GM18520 (cell line): ENCODE measurements around the gene GLRX5.
A peak's percentile ranks its signal among the peaks of the same experiment; 100 is the strongest.

ENCODE experiments used
- ATAC-seq: cut with Tn5 transposase; IDR thresholded peaks from one replicate; pipeline ENCODE4 v1.9.1; 2021; ENCODE audit not compliant: unreplicated experiment

The GLRX5 gene

DNA sequence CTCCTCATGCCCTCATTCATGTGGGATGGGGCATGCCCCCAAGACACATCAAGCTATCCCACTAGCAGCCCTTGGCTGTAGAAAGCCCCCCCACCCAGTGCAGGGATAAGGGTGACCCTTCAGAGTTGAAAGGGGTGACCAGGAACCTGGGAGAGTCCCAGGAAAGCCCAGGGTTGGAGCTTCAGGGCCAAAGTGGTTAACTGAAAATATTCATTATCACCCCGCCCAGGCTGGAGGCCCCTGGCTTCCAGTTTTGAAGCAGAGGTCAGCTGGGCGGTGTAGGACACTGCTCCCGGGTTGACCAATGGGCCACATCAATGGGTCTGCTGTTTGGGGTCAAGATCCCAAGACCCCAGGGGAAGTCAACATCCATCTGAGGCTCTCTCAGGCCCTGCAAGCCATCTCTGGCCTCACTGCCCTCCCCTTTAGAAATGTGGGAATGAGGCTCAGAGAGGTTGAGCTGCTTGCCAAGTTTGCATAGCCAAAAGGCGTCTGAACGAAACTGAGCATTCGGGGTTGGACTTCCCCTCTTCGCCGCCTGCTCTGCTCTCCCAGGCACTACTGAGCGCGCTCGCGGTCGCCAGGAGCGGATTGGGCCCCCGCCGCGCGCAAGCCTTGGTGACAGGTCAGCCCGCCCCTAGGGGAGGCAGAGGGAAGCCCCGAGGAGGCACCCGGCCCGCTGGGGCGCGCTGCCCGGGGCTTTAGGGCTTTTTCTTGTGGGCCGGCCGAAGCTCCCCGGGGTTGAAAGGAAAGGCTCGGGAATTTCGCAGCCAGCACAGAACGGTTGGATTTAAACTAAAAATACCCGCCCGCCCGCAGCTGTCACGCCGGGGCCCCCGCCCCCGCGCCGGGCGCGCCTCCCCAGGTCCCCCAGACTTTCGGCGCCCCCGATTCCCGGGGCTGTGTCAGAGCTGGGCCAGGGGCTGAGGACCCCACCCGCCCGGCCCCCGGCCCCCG is 19.0 kb upstream of the GLRX5 start:
- ATAC-seq: peak; percentile 71

DNA sequence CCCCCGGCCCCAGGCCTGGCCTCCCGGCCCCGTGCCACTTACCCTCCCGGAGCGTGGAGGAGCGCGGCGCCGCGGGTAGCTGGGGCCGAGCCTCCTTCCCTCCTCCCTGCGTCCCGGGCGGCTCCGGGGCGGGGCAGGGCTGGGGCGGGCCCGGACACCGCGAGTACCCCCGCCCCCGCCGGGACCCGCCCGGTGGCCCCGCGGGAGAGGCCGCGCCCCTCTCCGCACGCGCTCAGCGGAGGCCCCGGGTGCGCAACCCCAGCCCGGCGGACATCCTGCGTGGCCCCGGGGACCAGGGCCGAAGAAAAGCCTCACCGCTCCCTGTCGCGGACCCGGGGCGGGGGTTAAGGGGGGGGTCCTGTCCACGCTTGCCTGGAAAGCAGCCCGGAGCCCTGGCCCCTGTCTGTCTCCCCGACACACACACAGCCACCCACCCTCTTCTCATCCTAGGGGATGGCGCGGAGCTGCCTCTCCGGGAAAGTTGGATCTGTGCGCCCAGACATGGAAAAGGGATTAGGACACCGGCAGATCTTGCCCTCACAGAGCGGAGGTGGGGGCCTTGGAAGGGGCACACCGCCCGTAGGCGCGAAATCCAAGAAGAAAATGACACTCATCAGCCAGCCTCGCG is 18.2 kb upstream of the GLRX5 start, which contains the start of gene SYNE3:
SYNE3 (minus strand) TSS at position 97 of the 628 bp plus-strand sequence. CDS start 40,829 bp downstream, outside the sequence.
- ATAC-seq: peak; percentile 21

DNA sequence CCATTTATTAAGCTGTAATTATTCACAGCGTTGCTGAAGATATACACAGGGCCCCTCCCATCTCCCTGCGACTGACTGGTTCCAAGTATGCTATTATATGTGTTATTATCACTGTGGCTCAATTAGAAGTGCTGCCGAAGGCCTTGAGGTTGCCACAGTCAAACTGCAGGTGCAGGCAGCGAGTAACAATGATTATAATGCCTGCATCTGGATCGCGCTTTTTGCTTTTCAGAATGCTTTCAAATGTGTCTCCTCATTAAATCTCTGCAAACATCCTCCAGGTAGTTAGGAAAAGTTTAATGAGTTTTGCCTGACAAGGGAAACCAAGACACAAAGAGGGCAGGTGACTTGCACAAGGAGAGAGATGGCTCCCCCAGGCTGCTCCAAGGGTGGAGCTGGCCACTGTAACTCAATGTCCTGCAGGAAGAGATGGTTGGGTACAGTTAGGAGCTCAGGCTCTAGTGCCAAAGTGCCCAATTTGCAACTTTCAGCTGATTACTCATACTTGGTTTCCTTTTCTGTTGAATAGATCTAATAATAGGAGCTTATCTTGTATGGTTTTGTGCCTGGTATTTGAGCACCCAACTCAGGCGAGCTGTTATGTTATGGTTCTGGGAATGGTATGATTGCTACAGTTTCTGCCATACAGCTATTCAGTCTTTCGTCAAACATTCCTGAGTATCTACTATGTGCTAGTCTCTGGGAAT is 16.7 kb upstream of the GLRX5 start:
- ATAC-seq: peak; percentile 17

DNA sequence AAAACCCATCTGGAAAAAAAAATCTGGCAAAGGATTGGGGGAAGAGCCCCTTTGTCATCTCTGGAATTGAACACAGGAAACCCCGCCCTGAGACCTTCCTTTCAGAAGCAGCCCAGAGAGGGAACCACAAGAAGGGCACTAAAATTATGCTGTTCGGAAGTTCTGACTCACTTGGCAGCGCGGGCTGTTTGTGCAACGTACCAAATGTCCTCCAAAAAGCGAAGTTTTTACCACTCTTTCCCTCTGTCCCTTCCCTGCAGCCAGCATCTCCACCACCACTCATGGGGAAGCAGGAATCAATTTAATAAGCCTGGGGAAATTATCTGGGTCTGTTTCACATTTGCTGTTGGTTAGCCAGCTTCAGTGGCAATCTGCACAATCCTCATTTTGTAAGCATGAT is 15.2 kb upstream of the GLRX5 start:
- no peak for ATAC-seq

DNA sequence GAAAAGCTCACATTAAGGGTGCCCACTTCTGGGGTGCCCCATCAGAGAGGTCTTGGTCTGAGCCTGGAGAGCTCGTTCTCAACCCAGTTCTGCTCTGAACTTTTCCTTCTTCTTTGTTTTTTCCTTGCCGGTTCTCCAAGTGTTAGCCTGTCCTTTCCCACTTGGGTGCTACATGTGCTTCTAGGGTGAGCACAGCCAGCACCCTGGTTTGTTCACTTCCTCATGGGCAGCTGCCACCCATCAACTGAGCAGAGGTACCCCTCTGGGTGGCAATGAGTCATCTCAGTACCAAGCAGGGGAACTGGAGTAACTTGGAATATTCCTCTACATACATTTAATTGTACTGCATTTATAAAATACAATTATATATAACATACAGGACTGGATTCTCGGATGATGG is 14.5 kb upstream of the GLRX5 start:
- no peak for ATAC-seq

GRCh38 chr14:95521001-95521400 is 13.8 kb upstream of the GLRX5 start:
- ATAC-seq: no peak

- no peak for ATAC-seq
Observed at GRCh38 chr14:95522116-95522515, 12.7 kb upstream of the GLRX5 start.

DNA sequence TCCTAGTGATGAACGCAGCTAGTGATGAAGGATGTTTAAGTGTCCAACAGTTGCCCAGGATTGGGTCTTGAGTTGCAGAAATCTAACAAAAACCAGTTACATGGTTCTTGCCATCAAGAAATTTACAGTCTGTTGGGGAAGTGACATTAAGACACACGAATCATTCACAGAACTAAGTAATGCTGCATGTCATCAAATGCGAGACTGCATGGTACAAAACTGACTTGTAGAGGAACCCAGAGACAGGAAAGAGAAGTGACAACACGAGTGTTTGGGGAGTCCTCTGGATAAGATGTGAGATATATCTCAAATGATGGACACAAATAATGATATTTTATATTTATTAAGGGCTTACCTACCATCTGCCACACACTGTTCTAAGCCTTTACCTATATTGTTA is 12.3 kb upstream of the GLRX5 start:
- ATAC-seq: no peak

DNA sequence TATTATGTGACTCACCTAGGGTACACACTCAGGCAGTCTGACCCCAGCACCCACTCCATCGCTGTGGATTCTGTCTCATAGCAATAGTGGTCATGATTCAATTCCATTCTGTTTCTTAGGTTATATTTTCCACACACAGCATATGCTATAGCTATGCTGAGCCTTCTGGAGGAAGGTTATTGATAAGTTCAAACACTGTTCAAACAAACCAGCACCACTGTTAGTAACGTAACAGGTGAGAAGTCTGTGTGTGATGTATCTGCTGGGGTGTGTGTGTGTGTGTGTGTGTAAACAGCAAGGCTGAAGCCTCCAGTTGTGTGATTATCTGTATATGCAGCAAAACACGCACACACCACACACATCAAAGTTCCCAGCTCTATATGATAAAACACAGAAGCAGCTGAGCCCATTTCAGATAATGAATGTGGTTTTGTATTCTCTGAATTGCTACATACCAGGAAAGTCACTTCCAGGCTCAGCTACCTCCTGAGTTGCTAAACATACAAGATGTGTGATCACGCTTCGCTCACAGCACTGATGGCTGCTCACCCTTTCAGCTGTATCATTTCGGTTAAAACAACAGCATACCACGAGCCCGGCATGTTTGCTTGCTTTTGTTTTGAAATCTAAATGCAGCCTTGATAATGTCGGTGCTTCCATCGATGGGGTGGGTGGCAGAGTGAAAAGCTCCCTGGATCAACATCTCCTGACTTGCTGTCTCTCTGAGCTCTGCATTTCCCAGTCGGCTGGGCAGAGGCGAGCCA is 11.6 kb upstream of the GLRX5 start:
- ATAC-seq: no peak

DNA sequence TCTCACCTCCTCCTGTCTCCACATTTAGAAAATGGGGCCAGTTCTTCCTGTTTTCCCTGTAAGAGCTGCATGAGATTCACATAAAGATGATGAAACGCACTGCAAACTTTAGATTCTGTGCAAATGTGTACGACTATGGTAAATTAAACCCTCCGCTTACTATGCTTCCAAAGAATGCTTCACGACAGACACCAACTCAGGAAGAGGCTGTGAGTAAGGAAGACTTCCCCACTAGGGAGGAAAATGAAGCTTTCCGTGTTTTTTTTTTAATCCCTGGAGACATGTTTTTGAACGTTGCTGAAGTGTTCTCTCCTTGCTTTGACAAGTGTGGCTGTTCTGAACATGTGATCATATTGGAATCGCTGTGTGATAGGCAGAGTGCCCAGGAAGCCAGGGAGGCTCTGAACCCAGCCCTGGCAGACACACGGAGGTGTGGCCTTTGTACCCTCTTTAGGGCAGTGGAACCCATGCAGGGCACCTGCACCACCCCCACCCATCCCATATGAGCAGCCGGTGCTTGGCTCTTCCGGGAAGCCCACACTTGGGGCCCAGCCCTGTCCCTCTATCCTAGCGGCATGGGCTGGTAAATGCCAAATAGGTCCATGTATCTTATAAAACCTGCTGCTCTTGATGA is 10.9 kb upstream of the GLRX5 start:
- ATAC-seq: no peak

GRCh38 chr14:95524706-95525512 is 9.9 kb upstream of the GLRX5 start:
- no peak for ATAC-seq

DNA sequence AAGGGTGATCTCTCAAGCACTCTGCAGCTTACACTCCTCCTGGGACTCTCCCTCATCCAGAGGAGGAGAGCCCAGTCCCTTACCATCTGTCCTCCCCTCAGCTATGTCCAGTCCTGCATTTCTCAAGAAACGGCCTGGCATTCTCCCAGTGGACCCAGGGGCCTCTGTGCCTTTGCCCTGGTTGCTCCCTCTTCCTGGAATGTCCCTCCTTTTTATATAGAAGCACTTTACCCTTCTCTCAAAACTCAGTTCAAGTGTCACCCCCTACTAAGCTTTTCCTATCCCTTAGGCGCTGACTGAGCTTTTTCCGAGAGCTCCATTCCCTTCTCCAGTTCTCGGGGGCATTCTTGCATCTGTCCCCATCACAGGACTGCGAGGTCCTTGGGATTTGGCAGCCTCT is 8.9 kb upstream of the GLRX5 start:
- ATAC-seq: no peak

DNA sequence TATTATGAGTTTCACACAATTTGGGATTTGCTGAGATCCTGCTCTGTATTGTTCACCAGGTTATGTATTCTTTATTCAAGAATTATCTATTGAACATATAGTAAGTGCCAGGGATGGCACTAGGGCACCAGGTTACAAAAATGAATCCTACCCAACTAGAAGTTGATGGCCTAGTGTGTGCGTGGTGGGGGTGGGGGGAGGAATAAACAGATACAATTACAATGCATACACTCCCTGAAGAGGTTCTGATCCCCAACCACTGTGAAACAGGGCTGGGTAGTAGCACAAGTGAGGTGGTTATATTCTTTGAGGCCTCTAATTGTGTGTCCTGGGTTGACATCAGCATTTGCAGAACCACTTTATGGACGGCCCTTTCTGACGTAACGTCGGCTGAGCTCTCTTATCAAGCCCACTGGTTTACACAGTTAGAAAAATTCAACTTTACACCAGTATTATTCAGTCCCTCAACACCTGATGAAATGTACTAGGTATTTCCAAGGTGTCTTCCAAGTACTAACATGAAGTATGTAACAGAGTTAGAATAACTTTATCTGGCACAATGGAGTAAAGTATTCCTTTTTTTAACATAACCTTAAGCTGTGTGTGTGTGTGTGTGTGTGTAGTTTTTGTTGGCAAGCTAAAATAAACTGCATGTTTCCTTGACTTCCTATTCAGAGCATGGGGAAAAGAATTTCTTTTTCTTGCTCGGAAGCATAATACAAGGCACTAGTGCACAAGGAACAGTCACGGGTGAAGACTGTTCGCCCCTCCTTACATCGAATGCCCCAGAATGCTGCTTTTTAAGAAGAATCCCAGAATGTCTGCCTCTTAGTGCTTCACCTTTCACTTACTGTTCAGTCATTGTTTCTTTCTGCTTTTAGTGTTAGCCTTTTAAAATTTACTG is 8.1 kb upstream of the GLRX5 start:
- no peak for ATAC-seq

- no peak for ATAC-seq
Observed at GRCh38 chr14:95527387-95528002, 7.4 kb upstream of the GLRX5 start.

DNA sequence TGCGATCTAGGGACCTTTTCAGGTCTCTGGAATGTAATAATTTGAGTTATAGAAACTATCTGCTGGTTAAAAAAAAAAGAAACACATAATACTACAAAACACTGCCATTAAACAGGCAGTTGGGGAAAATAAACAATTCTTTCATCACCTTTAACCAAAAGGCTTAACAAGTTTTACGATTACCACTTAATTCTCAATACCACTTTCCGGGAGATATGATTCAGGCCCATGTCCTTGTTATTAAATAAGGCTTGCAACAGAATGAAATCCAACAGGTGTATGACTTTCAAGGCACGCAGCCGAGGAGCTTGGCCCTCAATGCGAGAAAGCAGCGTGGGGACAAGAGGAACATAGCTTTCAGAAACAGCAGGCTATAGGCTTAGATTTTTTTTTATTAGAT is 5.6 kb upstream of the GLRX5 start:
- ATAC-seq: no peak

- ATAC-seq: no peak
Observed at GRCh38 chr14:95530473-95531276, 4.2 kb upstream of the GLRX5 start.

- ATAC-seq: no peak
Observed at GRCh38 chr14:95531473-95531872, 3.4 kb upstream of the GLRX5 start.
